Measurements from ENCODE around the gene CDH3. TPM values are rescaled to one million over a fixed set of nuclear protein-coding genes. Genes with fewer than 3 reads are reported as not detected.

The CDH3 gene
- polyA plus RNA-seq, 1 experiment = not detected

- Histone ChIP-seq H3K9me3 (ENCODE audit: control insufficient read depth, insufficient read depth, low read length) (peaks cover 4% of the 10 kb centered on the region), H3K4me3 (ENCODE audit: low read depth, low read length) (no peak overlapping the region), H3K27me3 (ENCODE audit: control insufficient read depth, insufficient read depth, low read length) (peaks cover 21% of the 10 kb centered on the region), H3K27ac (ENCODE audit: low read depth, low read length) (no peak overlapping the region)
- no peak for TF ChIP-seq CTCF (IDR thresholded peaks at IDR 0.05; ENCODE audit: low read depth, low read length)
- ChIA-PET POLR2A (no interaction called here), CTCF (interaction anchor here (0.6 kb wide), 1 partner anchor 31 kb away, joined by 3 read pairs; no protein-coding TSS in a partner anchor)
- no peak for DNase-seq (ENCODE audit: low read depth, low spot score)
Measured at GRCh38 chr16:68732741-68733399, 87.8 kb downstream of the CDH3 start.

DNA sequence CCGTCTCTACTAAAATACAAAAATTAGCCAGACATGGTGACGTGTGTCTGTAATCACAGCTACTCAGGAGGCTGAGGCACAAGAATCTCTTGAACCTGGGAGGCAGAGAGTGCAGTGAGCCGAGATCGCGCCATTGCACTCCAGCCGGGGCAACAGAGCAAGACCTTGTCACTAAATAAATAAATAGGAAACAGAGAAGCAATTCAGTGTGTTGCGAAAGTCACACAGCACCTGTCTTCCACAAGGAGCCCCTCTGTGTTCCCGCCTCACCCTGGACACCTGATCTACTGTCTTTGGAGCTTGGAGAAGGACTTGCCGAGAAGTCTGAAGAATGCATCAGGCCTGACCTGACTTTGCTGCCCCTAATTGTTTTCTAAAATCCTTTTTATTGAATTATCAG lies 88.5 kb downstream of the CDH3 start:
- ChIA-PET POLR2A (no interaction called here), CTCF (no interaction called here)
- no peak overlapping the region for H3K27ac ChIP-seq (ENCODE audit: low read depth, low read length)
- peaks cover 4% of the 10 kb centered on the region for H3K9me3 ChIP-seq (ENCODE audit: control insufficient read depth, insufficient read depth, low read length)
- no peak for DNase-seq (ENCODE audit: low read depth, low spot score)
- H3K4me3 ChIP-seq (ENCODE audit: low read depth, low read length) = no peak overlapping the region
- no peak for TF ChIP-seq CTCF (IDR thresholded peaks at IDR 0.05; ENCODE audit: low read depth, low read length)
- H3K27me3 ChIP-seq (ENCODE audit: control insufficient read depth, insufficient read depth, low read length) = peaks cover 28% of the 10 kb centered on the region

DNA sequence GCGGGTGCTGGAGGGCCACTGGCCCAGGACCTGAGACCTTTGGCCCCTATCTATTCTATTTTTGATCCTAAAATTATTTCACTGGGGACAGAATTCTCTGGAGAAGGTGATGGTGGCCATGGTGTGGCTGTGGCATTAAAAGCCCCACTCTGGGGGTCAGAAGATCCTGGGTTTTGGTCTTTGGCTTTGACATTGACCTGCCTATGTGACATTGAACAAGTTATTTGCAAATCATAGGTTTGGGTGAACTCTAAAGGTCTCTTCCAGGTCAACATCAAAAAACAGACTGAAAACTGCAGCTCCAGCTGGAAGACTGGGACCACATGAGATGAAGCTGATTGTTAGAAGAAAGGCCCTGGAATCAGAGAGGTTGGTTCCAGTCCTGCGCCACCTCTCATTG lies 89.7 kb downstream of the CDH3 start:
- ChIA-PET CTCF (no interaction called here), POLR2A (no interaction called here)
- no peak for DNase-seq (ENCODE audit: low read depth, low spot score)
- TF ChIP-seq CTCF (IDR thresholded peaks at IDR 0.05; ENCODE audit: low read depth, low read length) = no peak
- Histone ChIP-seq H3K9me3 (ENCODE audit: control insufficient read depth, insufficient read depth, low read length) (peaks cover 4% of the 10 kb centered on the region), H3K27ac (ENCODE audit: low read depth, low read length) (no peak overlapping the region), H3K27me3 (ENCODE audit: control insufficient read depth, insufficient read depth, low read length) (peaks cover 34% of the 10 kb centered on the region), H3K4me3 (ENCODE audit: low read depth, low read length) (no peak overlapping the region)

- Histone ChIP-seq H3K9me3 (ENCODE audit: control insufficient read depth, insufficient read depth, low read length) (peaks cover 4% of the 10 kb centered on the region), H3K27me3 (ENCODE audit: control insufficient read depth, insufficient read depth, low read length) (peaks cover 35% of the 10 kb centered on the region), H3K4me3 (ENCODE audit: low read depth, low read length) (no peak overlapping the region), H3K27ac (ENCODE audit: low read depth, low read length) (no peak overlapping the region)
- ChIA-PET POLR2A (no interaction called here), CTCF (no interaction called here)
- TF ChIP-seq CTCF (IDR thresholded peaks at IDR 0.05; ENCODE audit: low read depth, low read length) = no peak
- DNase-seq (ENCODE audit: low read depth, low spot score) = no peak
Measured at GRCh38 chr16:68736561-68736960, 91.5 kb downstream of the CDH3 start.

DNA sequence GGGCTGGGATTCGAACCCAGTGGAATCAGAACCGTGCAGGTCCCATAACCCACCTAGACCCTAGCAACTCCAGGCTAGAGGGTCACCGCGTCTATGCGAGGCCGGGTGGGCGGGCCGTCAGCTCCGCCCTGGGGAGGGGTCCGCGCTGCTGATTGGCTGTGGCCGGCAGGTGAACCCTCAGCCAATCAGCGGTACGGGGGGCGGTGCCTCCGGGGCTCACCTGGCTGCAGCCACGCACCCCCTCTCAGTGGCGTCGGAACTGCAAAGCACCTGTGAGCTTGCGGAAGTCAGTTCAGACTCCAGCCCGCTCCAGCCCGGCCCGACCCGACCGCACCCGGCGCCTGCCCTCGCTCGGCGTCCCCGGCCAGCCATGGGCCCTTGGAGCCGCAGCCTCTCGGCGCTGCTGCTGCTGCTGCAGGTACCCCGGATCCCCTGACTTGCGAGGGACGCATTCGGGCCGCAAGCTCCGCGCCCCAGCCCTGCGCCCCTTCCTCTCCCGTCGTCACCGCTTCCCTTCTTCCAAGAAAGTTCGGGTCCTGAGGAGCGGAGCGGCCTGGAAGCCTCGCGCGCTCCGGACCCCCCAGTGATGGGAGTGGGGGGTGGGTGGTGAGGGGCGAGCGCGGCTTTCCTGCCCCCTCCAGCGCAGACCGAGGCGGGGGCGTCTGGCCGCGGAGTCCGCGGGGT lies 92.1 kb downstream of the CDH3 start, which contains the start of gene CDH1:
TSS of gene CDH1 (plus strand) at position 247 of the 684 bp plus-strand sequence. CDS start at position 371, 124 bp downstream.
- no peak within 1 kb of the TSS for H3K27ac ChIP-seq (ENCODE audit: low read depth, low read length)
- POLR2A ChIA-PET = no interaction called here
- CTCF ChIA-PET = no interaction called here
- no peak for DNase-seq (ENCODE audit: low read depth, low spot score)
- no peak within 1 kb of the TSS for H3K4me3 ChIP-seq (ENCODE audit: low read depth, low read length)
- H3K27me3 ChIP-seq (ENCODE audit: control insufficient read depth, insufficient read depth, low read length) = peaks cover 35% of the 10 kb centered on the region
- no peak for TF ChIP-seq CTCF (IDR thresholded peaks at IDR 0.05; ENCODE audit: low read depth, low read length)
- peaks cover 4% of the 10 kb centered on the region for H3K9me3 ChIP-seq (ENCODE audit: control insufficient read depth, insufficient read depth, low read length)
